Left ventricle myocardium inferior (tissue), 1 donor: ENCODE results near the gene ABHD16A. TPM values are rescaled to one million over a fixed set of nuclear protein-coding genes. Genes with fewer than 3 reads are reported as not detected.

Experiments
- DNase-seq: peaks from one replicate; pipeline ENCODE4 v3.0.0-alpha.2; 2020
- H3K27ac ChIP-seq: fragments of 200-600 bp; replicated peaks from 2 replicates; pipeline ENCODE4 v1.8.0; 2021
- H3K27me3 ChIP-seq: fragments of 200-600 bp; 2 replicates; pipeline ENCODE4 v1.8.0; 2021; ENCODE audit warnings: low read depth
- H3K36me3 ChIP-seq: fragments of 200-600 bp; 2 replicates; pipeline ENCODE4 v1.8.0; 2021
- H3K4me1 ChIP-seq: fragments of 200-600 bp; 2 replicates; pipeline ENCODE4 v1.8.0; 2021
- H3K4me3 ChIP-seq: fragments of 200-600 bp; 2 replicates; pipeline ENCODE4 v1.8.0; 2021; ENCODE audit warnings: mild to moderate bottlenecking, moderate library complexity
- H3K9me3 ChIP-seq: fragments of 200-600 bp; replicated peaks from 2 replicates; pipeline ENCODE4 v1.8.0; 2021
- CTCF ChIP-seq: fragments of 200-600 bp; IDR thresholded peaks from 2 replicates; pipeline ENCODE4 v1.8.0; 2021; ENCODE audit warnings: antibody characterized with exemption, mild to moderate bottlenecking, borderline replicate concordance
- intact Hi-C: fragments of 100-400 bp; cut with micrococcal nuclease; formaldehyde crosslinking; loops from one replicate; pipeline ENCODE4 v1.11.0; 2022
- total RNA-seq: library from RNA; stranded (reverse); fragmentation: NEBNext Ultra II Directional; extraction: Animal tissue kit (Norgen Biotek cat#: 25700); gene quantifications from one replicate; pipeline ENCODE4 v1.2.1, GENCODE V29; 2021
- donor health status: DM: no; HTN: yes; CAD: no; lungs with severe emphysema.

Gene ABHD16A
- total RNA-seq, 1 donor from 2014 or later, result 29.6 TPM

- no peak for TF ChIP-seq CTCF
- no peak for DNase-seq
- Histone ChIP-seq H3K4me1 (peaks cover 66% of the 10 kb centered on the region), H3K27me3 (no peaks in the 10 kb centered on the region), H3K36me3 (peaks cover 61% of the 10 kb centered on the region), H3K27ac (peak overlapping the region; percentile 96), H3K9me3 (no peaks in the 10 kb centered on the region), H3K4me3 (peak overlapping the region; percentile 78)
- intact Hi-C loops, result no loop called here
Observed at GRCh38 chr6:31666337-31666965, 36.7 kb downstream of the ABHD16A start.

GRCh38 chr6:31665501-31666336 is 37.4 kb downstream of the ABHD16A start, which contains the start of gene CSNK2B:
TSS of gene CSNK2B (plus strand) at chr6:31666080. CDS start at chr6:31666832, 752 bp downstream.
- no peak for TF ChIP-seq CTCF
- Histone ChIP-seq H3K9me3 (no peaks in the 10 kb centered on the region), H3K36me3 (peaks cover 55% of the 10 kb centered on the region), H3K4me3 (peak within 1 kb of the TSS; percentile 78), H3K27me3 (no peaks in the 10 kb centered on the region), H3K4me1 (peaks cover 73% of the 10 kb centered on the region), H3K27ac (peak within 1 kb of the TSS; percentile 96)
- intact Hi-C loops, result no loop called here
- peak; percentile 99 for DNase-seq

GRCh38 chr6:31664790-31665500 is 38.2 kb downstream of the ABHD16A start, which contains the start of gene GPANK1:
TSS of gene GPANK1 (minus strand) at chr6:31664997. CDS start at chr6:31664478, 519 bp downstream.
- DNase-seq, result peak; percentile 89
- Histone ChIP-seq H3K27me3 (no peaks in the 10 kb centered on the region), H3K4me1 (peaks cover 81% of the 10 kb centered on the region), H3K36me3 (peaks cover 47% of the 10 kb centered on the region), H3K27ac (peak within 1 kb of the TSS; percentile 96), H3K9me3 (no peaks in the 10 kb centered on the region), H3K4me3 (peak within 1 kb of the TSS; percentile 78)
- intact Hi-C loops, result no loop called here
- no peak for TF ChIP-seq CTCF

GRCh38 chr6:31663961-31664789 is 38.9 kb downstream of the ABHD16A start:
- peaks cover 89% of the 10 kb centered on the region for H3K4me1 ChIP-seq
- H3K27me3 ChIP-seq, result no peaks in the 10 kb centered on the region
- peaks cover 39% of the 10 kb centered on the region for H3K36me3 ChIP-seq
- H3K27ac ChIP-seq, result peak overlapping the region; percentile 96
- intact Hi-C loops, result no loop called here
- no peak for TF ChIP-seq CTCF
- DNase-seq, result no peak
- peak overlapping the region; percentile 78 for H3K4me3 ChIP-seq
- no peaks in the 10 kb centered on the region for H3K9me3 ChIP-seq
